Activated CD4-positive, CD25-positive, alpha-beta regulatory T cell treated with anti-CD3 and anti-CD28 coated beads, Interleukin-2, amount 50 U/mL, for 16 hours (primary cell): ENCODE results near the gene TBC1D12.
"Not testable (repeated sequence)": the region's sequence is repeated elsewhere in the genome, so short reads cannot be mapped to it uniquely, and the experiment has no call there.

Experiments
- DNase-seq: peaks from one replicate; pipeline ENCODE4 v3.0.0-alpha.2; 2020; ENCODE audit warnings: low read depth, low spot score

TBC1D12 gene

DNA sequence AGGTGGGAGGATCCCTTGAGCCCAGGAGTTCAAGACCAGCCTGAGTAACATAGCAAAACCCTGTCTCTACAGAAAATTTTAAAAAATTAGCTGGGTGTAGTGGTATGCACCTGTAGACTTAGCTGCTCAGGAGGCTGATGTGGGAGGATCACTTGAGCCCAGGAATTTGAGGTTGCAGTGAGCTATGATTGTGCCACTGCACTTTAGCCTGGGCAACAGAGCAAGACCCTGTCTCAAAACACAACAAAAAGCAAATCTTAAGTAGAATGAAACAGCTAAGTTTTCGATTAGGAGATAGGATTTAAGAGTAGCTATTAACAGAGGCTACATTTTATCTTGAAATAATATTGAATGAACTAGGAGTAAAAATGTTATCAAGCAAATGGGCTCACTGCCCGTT lies 139.9 kb downstream of the TBC1D12 start:
- not testable (repeated sequence) for DNase-seq

DNA sequence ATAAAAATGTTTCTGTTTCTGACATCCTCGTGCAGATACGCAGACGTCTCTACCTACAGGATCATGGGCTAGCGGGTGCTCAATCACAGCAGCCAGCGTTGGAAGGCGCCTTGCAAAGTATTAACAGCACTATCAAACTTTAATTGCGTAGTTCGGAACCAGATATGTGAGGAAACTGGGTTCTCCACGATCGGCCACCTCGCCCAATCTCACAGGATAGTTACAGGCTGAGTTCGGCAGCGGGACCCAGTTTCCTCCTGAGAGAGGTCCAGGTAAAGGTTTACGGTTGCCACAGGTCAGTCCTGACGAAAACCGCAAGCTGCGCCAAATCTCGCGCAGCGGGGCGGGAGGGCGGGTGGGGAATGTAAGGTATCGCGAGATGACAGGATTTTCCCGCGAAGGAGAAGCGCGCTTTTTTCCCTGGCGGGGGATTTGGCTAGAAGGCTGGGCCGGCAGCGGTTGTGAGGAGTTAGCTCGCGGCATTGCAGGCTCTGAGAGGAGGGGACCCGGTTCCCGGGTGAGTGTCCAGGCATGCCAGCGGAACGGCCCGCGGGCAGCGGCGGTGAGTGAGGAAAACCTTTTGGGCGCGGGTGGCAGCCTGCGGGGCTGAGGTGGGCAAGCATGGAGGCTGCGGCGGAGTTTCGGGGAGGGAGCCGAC lies 143.2 kb downstream of the TBC1D12 start, which contains the start of gene HELLS:
Gene HELLS (plus strand): TSS at position 398 of the 658 bp plus-strand sequence. CDS start 134 bp downstream, at position 532.
- DNase-seq = peak; percentile 40

DNA sequence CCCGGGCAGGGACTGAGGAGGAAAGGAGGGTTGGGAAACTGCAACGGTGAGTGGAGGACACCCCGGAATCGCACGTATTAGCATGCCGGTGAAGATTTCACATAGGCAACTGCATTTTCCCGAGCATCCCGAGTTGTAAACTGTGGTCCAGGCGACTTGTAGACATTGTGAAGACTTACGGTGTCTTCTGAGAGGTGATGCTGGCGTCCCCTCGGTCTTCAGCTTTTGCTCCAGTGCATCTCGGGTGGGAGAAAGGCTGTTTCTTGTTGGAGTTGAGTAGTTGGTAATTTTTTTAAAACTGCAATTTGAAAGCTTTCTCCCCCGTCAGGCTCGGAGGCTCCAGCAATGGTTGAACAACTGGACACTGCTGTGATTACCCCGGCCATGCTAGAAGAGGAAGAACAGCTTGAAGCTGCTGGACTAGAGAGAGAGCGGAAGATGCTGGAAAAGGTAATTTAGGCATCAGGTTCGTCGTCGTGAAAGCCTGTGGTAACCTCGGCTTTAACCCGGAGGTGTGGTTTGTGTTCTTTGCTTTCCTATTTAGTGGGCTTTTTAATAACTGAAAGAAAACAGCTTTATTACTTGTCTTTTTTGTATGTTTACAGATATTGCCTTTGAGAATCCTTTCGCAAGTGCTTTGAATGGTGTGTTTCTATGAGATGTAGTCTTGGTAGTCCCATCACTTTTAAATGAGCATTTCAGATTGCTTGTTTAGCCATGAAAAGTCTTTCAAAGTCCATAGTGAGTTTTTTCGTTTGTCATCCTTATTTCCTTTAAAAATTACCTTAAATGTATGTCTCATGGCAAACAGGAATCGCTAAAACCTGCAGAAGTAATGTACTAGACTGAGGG lies 143.9 kb downstream of the TBC1D12 start:
- DNase-seq = no peak

DNA sequence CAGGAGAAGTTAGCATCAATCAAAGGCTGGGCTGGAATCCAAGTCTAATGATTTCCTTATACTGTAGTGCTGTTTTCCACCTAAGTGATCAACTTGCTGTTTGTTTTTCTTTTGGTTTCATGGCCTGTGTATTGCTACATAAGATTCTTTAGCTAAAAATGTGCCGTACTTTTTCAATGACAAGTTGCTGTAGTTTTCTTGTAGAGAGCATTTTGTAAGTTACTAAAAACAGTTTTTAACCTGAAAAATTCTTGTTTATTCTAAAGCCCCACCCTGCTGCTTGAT lies 144.5 kb downstream of the TBC1D12 start:
- no peak for DNase-seq

GRCh38 chr10:94549221-94549620 lies 146.9 kb downstream of the TBC1D12 start:
- no peak for DNase-seq

GRCh38 chr10:94567714-94568307 lies 165.5 kb downstream of the TBC1D12 start:
- not testable (repeated sequence) for DNase-seq

GRCh38 chr10:94571081-94571480 lies 168.7 kb downstream of the TBC1D12 start:
- no peak for DNase-seq

DNA sequence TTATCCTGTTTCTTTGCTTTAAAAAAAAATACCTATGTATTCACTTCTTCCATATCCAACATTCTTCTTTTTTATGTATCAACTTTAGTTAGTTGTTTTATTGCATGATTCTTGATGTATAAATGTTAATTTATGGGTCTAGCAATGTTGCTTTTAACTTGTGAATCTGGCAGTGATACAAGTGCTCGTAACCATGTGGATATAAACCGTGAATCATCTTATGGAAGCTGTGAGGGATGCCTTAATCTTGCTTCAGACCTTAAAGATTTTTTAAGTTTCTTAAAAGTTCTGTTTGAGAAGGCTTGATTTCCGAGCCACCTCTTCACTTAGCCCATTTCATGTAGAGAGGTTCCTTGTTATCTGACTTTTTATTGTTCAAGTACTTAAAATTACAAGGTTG lies 169.2 kb downstream of the TBC1D12 start:
- no peak for DNase-seq

GRCh38 chr10:94578790-94579189 lies 176.4 kb downstream of the TBC1D12 start:
- no peak for DNase-seq

GRCh38 chr10:94583124-94583523 lies 180.8 kb downstream of the TBC1D12 start:
- no peak for DNase-seq
